H1 (cell line): ENCODE measurements around the gene PTCH1. TPM values are rescaled to one million over a fixed set of nuclear protein-coding genes. Genes with fewer than 3 reads are reported as not detected.

ENCODE experiments used
- CTCF ChIA-PET: fragments of 300-600 bp; sonication (Branson Sonifier 250); formaldehyde crosslinking; loops from one replicate; lab custom pipeline; 2021; ENCODE audit not compliant: partially characterized antibody; lab: Charles Lee
- POLR2A ChIA-PET: fragments of 300-600 bp; sonication (Branson Sonifier 250); formaldehyde crosslinking; loops from one replicate; lab custom pipeline; 2021; ENCODE audit warnings: inconsistent platforms; ENCODE audit not compliant: partially characterized antibody; lab: Charles Lee
- DNase-seq, 2 experiments: peaks; one replicate each; pipeline versions ENCODE4 v3.0.0 to v3.0.0-alpha.2; 2010 to 2022; ENCODE audit warnings: low spot score in 2 of 2, low read depth in 1 of 2, mixed read lengths in 1 of 2
- FAIRE-seq: peaks from 2 replicates; lab custom pipeline; 2011; peaks lifted over from hg19 to GRCh38; lab: Jason Lieb, UNC
- H2AFZ ChIP-seq: 2 replicates; pipeline ENCODE4 v1.8.1; 2012; ENCODE audit warnings: low read length, inconsistent platforms
- H2AK5ac ChIP-seq: 2 replicates; pipeline ENCODE4 v1.6.1; 2013; ENCODE audit warnings: low read depth, low read length
- H2BK120ac ChIP-seq: replicated peaks from 2 replicates; pipeline ENCODE3; 2013; ENCODE audit warnings: low read depth, low read length, inconsistent platforms
- H2BK12ac ChIP-seq: 2 replicates; pipeline ENCODE4 v1.6.1; 2013; ENCODE audit warnings: low read depth, low read length
- H2BK15ac ChIP-seq: 2 replicates; pipeline ENCODE4 v1.6.1; 2013; ENCODE audit warnings: low read length
- H2BK20ac ChIP-seq: 2 replicates; pipeline ENCODE4 v1.6.1; 2013; ENCODE audit warnings: low read length
- H2BK5ac ChIP-seq: 2 replicates; pipeline ENCODE4 v1.6.1; 2013; ENCODE audit warnings: low read depth, low read length
- H3K14ac ChIP-seq: 2 replicates; pipeline ENCODE4 v1.6.1; 2013; ENCODE audit warnings: inconsistent platforms; ENCODE audit not compliant: insufficient read length
- H3K18ac ChIP-seq: 2 replicates; pipeline ENCODE4 v1.6.1; 2013; ENCODE audit warnings: low read length; ENCODE audit errors: extremely low read depth
- H3K23ac ChIP-seq: 2 replicates; pipeline ENCODE4 v1.6.1; 2013; ENCODE audit warnings: inconsistent platforms; ENCODE audit not compliant: insufficient read length
- H3K23me2 ChIP-seq: 2 replicates; pipeline ENCODE4 v1.6.1; 2013; ENCODE audit warnings: low read depth, low read length
- H3K27ac ChIP-seq: 2 replicates; pipeline ENCODE4 v1.6.1; 2011; ENCODE audit warnings: low read depth, low read length, inconsistent platforms
- H3K27me3 ChIP-seq, 4 experiments: replicated peaks in 1 of 4; 1 replicate in 1 of 4; 2 replicates in 3 of 4; pipeline versions ENCODE4 v1.6.1 to v1.8.1; 2011 to 2013; ENCODE audit warnings: low read length in 3 of 4, mild to moderate bottlenecking in 3 of 4, inconsistent platforms in 2 of 4, mixed read lengths in 2 of 4, moderate library complexity in 1 of 4; ENCODE audit not compliant: control insufficient read depth in 3 of 4, insufficient read depth in 3 of 4; ENCODE audit errors: extremely low read depth in 1 of 4
- H3K36me3 ChIP-seq, 4 experiments: 2 replicates each; pipeline versions ENCODE4 v1.6.1 to v1.8.1; 2011 to 2013; ENCODE audit warnings: mild to moderate bottlenecking in 4 of 4, low read length in 3 of 4, moderate library complexity in 2 of 4, control low read depth in 1 of 4, inconsistent platforms in 1 of 4; ENCODE audit not compliant: insufficient read depth in 4 of 4, control insufficient read depth in 2 of 4
- H3K4ac ChIP-seq: replicated peaks from 2 replicates; pipeline ENCODE3; 2013; ENCODE audit warnings: low read length, low read depth, mixed read lengths, inconsistent platforms; ENCODE audit not compliant: insufficient read length
- H3K4me1 ChIP-seq, 4 experiments: replicated peaks in 1 of 4; 1 replicate in 1 of 4; 2 replicates in 3 of 4; pipeline versions ENCODE4 v1.6.1 to v1.8.1; 2011 to 2013; ENCODE audit warnings: low read length in 3 of 4, inconsistent platforms in 2 of 4, mixed read lengths in 1 of 4; ENCODE audit not compliant: insufficient read depth in 4 of 4, control insufficient read depth in 3 of 4
- H3K4me2 ChIP-seq, 2 experiments: 2 replicates each; pipeline versions ENCODE4 v1.6.1 to v1.8.1; 2011 to 2013; ENCODE audit warnings: low read depth in 2 of 2, low read length in 2 of 2, control low read depth in 1 of 2, inconsistent platforms in 1 of 2, mild to moderate bottlenecking in 1 of 2; ENCODE audit not compliant: insufficient read depth in 1 of 2
- H3K4me3 ChIP-seq, 4 experiments: fragments of 200-600, 300-600 bp in 1 of 4; sonication (generic), shearing (Covaris generic), sonication (Bioruptor Twin) in 1 of 4; 2 replicates each; pipeline versions ENCODE4 v1.5.1 to v1.8.1; 2011 to 2016; ENCODE audit warnings: low read length in 4 of 4, low read depth in 3 of 4, control low read depth in 2 of 4, inconsistent platforms in 2 of 4, mild to moderate bottlenecking in 2 of 4, mixed read lengths in 1 of 4, moderate library complexity in 1 of 4; ENCODE audit not compliant: insufficient read depth in 2 of 4; ENCODE audit errors: extremely low read depth in 1 of 4
- H3K56ac ChIP-seq: replicated peaks from 2 replicates; pipeline ENCODE3; 2013; ENCODE audit warnings: low read depth, mild to moderate bottlenecking, mixed read lengths, low read length, inconsistent platforms; ENCODE audit not compliant: insufficient read length
- H3K79me1 ChIP-seq: 2 replicates; pipeline ENCODE4 v1.6.1; 2013; ENCODE audit warnings: low read depth, low read length, control low read depth
- H3K79me2 ChIP-seq, 2 experiments: 2 replicates each; pipeline versions ENCODE4 v1.6.1 to v1.8.1; 2012 to 2013; ENCODE audit warnings: low read length in 2 of 2, mild to moderate bottlenecking in 2 of 2, inconsistent platforms in 1 of 2; ENCODE audit not compliant: insufficient read depth in 2 of 2, control insufficient read depth in 1 of 2
- H3K9ac ChIP-seq, 4 experiments: replicated peaks in 1 of 4; 1 replicate in 1 of 4; 2 replicates in 3 of 4; pipeline versions ENCODE4 v1.6.1 to v1.8.1; 2011 to 2013; ENCODE audit warnings: low read depth in 3 of 4, low read length in 3 of 4, control low read depth in 2 of 4, mild to moderate bottlenecking in 2 of 4, moderate library complexity in 2 of 4, inconsistent platforms in 1 of 4; ENCODE audit errors: extremely low read depth in 1 of 4
- H3K9me3 ChIP-seq, 2 experiments: 2 replicates each; pipeline versions ENCODE4 v1.6.1 to v1.8.1; 2012 to 2013; ENCODE audit warnings: mild to moderate bottlenecking in 2 of 2, moderate library complexity in 2 of 2, control low read depth in 1 of 2, inconsistent platforms in 1 of 2, low read depth in 1 of 2, low read length in 1 of 2, mixed read lengths in 1 of 2; ENCODE audit not compliant: insufficient read depth in 2 of 2
- H4K20me1 ChIP-seq, 2 experiments: replicated peaks in 1 of 2; 2 replicates each; pipeline versions ENCODE3 to v1.8.1; 2011 to 2013; ENCODE audit warnings: inconsistent platforms in 2 of 2, low read length in 2 of 2, mild to moderate bottlenecking in 1 of 2; ENCODE audit not compliant: insufficient read depth in 2 of 2, control insufficient read depth in 1 of 2
- H4K5ac ChIP-seq: 2 replicates; pipeline ENCODE4 v1.6.1; 2013; ENCODE audit warnings: low read length, low read depth, mixed read lengths, inconsistent platforms; ENCODE audit not compliant: insufficient read length
- H4K8ac ChIP-seq: 2 replicates; pipeline ENCODE4 v1.8.0; 2013; ENCODE audit warnings: mild to moderate bottlenecking, moderate library complexity, low read length, inconsistent platforms; ENCODE audit not compliant: insufficient read depth; ENCODE audit errors: extremely low read depth
- H4K91ac ChIP-seq: replicated peaks from 2 replicates; pipeline ENCODE3; 2013; ENCODE audit warnings: low read length, mixed read lengths, inconsistent platforms; ENCODE audit not compliant: insufficient read length
- CBX8 ChIP-seq: fragments of 300-800, 300-1000 bp; sonication (generic); IDR thresholded peaks from 2 replicates; pipeline ENCODE4 v1.7.1; 2016; ENCODE audit warnings: low read depth, low read length, borderline replicate concordance
- EGR1 ChIP-seq: IDR thresholded peaks from 2 replicates; pipeline ENCODE4 v1.6.1; 2011; ENCODE audit warnings: low read depth, low read length, borderline replicate concordance
- FOSL1 ChIP-seq: IDR thresholded peaks from 2 replicates; pipeline ENCODE4 v1.6.1; 2011; ENCODE audit warnings: mild to moderate bottlenecking, low read depth, low read length, moderate library complexity; ENCODE audit not compliant: insufficient read depth
- GABPA ChIP-seq: IDR thresholded peaks from 2 replicates; pipeline ENCODE4 v1.6.1; 2011; ENCODE audit warnings: mild to moderate bottlenecking, low read length, moderate library complexity, borderline replicate concordance; ENCODE audit not compliant: insufficient read depth
- HDAC2 ChIP-seq, 2 experiments: fragments of 300-600 bp in 1 of 2; sonication (generic) in 1 of 2; IDR thresholded peaks; 2 replicates each; pipeline ENCODE4 v1.6.1; 2011 to 2012; ENCODE audit warnings: low read depth in 2 of 2, low read length in 2 of 2, mild to moderate bottlenecking in 2 of 2, moderate library complexity in 2 of 2, borderline replicate concordance in 1 of 2, inconsistent platforms in 1 of 2
- JUN ChIP-seq: IDR thresholded peaks from 2 replicates; pipeline ENCODE4 v1.6.1; 2011; ENCODE audit warnings: low read depth, mild to moderate bottlenecking, improper control_type of control experiment, low read length
- POLR2AphosphoS5 ChIP-seq: IDR thresholded peaks from 2 replicates; pipeline ENCODE4 v1.6.1; 2011; ENCODE audit warnings: low read depth, low read length
- USF2 ChIP-seq: IDR thresholded peaks from 2 replicates; pipeline ENCODE4 v1.6.1; 2011; ENCODE audit warnings: low read length, improper control_type of control experiment
- ZNF274 ChIP-seq: IDR thresholded peaks from 2 replicates; pipeline ENCODE4 v1.7.0; 2012; ENCODE audit warnings: low read length, borderline replicate concordance; ENCODE audit errors: extremely low read depth
- WGBS, 2 experiments: shearing (Covaris generic) in 1 of 2; methylation state at CpG; one replicate each; pipeline versions ENCODE4 v1.1.6 to v1.1.7; 2013 to 2015; ENCODE audit warnings: low lambda C conversion rate in 2 of 2, mixed read lengths in 2 of 2, inconsistent platforms in 1 of 2, low coverage in 1 of 2, missing lambda C conversion rate in 1 of 2; ENCODE audit not compliant: insufficient replicate concordance in 2 of 2, insufficient coverage in 1 of 2, insufficient read length in 1 of 2; ENCODE audit errors: extremely low coverage in 1 of 2, missing lambda C conversion rate in 1 of 2; 5-methylcytosine and 5-hydroxymethylcytosine counted together
- polyA plus RNA-seq, 7 experiments: library from polyadenylated mRNA; depleted of rRNA in 3 of 7; stranded (reverse) in 5 of 7; unstranded in 2 of 7; fragments of >200 nt in 5 of 7; fragments of 200-250 nt in 2 of 7; gene quantifications; 1 replicate in 5 of 7; 2 replicates in 1 of 7; 4 replicates in 1 of 7; pipeline versions ENCODE4 v1.2.1 to v1.2.3, GENCODE V29; 2011 to 2013; ENCODE audit warnings: missing spikeins in 2 of 7, mixed read lengths in 2 of 7
- total RNA-seq: library from RNA; stranded (reverse); fragmentation: NEBNext Ultra II Directional; extraction: Animal tissue kit (Norgen Biotek cat#: 25700); gene quantifications from 2 replicates; pipeline ENCODE4 v1.2.1, GENCODE V29; 2021
- TF ChIP-seq, protein P1 (sequence below), 3 experiments: IDR thresholded peaks; 1 replicate in 2 of 3; 2 replicates in 1 of 3; pipeline versions ENCODE4 v1.5.1 to v1.6.1; 2011; ENCODE audit warnings: low read length in 3 of 3, mild to moderate bottlenecking in 3 of 3, inconsistent platforms in 2 of 3, low read depth in 1 of 3, moderate library complexity in 1 of 3; ENCODE audit not compliant: insufficient read depth in 1 of 3; ENCODE audit errors: control extremely low read depth in 1 of 3

Gene PTCH1
- total and polyA plus RNA-seq, 2 of the 8 experiments (the other 6 are each of a cell fraction or from before 2014, with no cell fraction given): 6.4 to 34.1 TPM

DNA sequence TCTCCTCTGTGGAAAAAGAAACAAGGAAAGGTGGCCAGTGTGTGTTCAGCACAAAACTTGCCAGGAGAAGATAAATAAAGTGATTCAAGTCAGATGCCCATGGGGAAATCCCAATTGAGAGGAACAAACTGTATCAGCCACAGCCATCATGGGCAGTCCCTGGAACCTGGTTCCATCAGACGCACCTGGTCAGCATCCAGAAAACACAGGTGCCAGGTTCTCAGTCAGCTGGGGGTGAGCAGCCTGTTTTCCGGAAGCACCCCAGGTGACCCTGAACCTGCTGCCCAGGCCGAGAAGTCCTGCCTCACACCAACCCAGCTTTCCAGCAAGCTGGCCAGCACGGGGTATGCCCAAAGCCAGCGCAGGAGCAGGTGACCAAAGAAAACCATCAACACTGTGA, 30.5 kb downstream of the PTCH1 start:
- no peak overlapping the region for H4K8ac ChIP-seq
- 78% methylated on average over 5 of the region's 5 CpGs; no CpG with 5 or more reads in 1 of the 2 experiments for WGBS, 2 experiments
- ChIA-PET CTCF (no interaction called here), POLR2A (no interaction called here)
- no peak overlapping the region for H2AFZ ChIP-seq
- no peak overlapping the region for H2BK5ac ChIP-seq
- no peak overlapping the region for H3K23ac ChIP-seq
- no peak overlapping the region for H2BK20ac ChIP-seq
- no peaks in the 10 kb centered on the region for H3K27me3 ChIP-seq
- H3K4me1 ChIP-seq: peaks cover 0 to 10% (median 6%) of the 10 kb centered on the region in 4 experiments; a peak in 5 of 7 replicates
- H3K14ac ChIP-seq: no peak overlapping the region
- H4K20me1 ChIP-seq: peaks cover 0 to 3% of the 10 kb centered on the region in 2 experiments
- peaks cover 8 to 50% of the 10 kb centered on the region in 2 experiments for H3K79me2 ChIP-seq
- no peak overlapping the region for H3K56ac ChIP-seq
- no peak overlapping the region for H2BK15ac ChIP-seq
- no peak overlapping the region for H3K4me3 ChIP-seq
- no peak overlapping the region for H3K18ac ChIP-seq
- H3K79me1 ChIP-seq: peaks cover 16% of the 10 kb centered on the region
- H2BK12ac ChIP-seq: no peak overlapping the region
- DNase-seq (no peak), FAIRE-seq (no peak)
- H2BK120ac ChIP-seq: no peak overlapping the region
- H3K9me3 ChIP-seq: no peaks in the 10 kb centered on the region
- no peak overlapping the region for H2AK5ac ChIP-seq
- H3K36me3 ChIP-seq: peaks cover 0 to 11% (median under 1%) of the 10 kb centered on the region in 4 experiments; a peak in 4 of 8 replicates
- H3K27ac ChIP-seq: no peak overlapping the region
- no peak overlapping the region for H4K91ac ChIP-seq
- no peak overlapping the region for H4K5ac ChIP-seq
- no peak overlapping the region for H3K9ac ChIP-seq
- H3K4ac ChIP-seq: no peak overlapping the region
- H3K23me2 ChIP-seq: no peaks in the 10 kb centered on the region
- no peak overlapping the region for H3K4me2 ChIP-seq
- TF ChIP-seq USF2: no peak
- TF ChIP-seq HDAC2 (IDR thresholded peaks at IDR 0.05; ENCODE audit: borderline replicate concordance in 1 of 2, low read depth in 2 of 2, low read length in 2 of 2): no peak
- TF ChIP-seq, protein P1, sequence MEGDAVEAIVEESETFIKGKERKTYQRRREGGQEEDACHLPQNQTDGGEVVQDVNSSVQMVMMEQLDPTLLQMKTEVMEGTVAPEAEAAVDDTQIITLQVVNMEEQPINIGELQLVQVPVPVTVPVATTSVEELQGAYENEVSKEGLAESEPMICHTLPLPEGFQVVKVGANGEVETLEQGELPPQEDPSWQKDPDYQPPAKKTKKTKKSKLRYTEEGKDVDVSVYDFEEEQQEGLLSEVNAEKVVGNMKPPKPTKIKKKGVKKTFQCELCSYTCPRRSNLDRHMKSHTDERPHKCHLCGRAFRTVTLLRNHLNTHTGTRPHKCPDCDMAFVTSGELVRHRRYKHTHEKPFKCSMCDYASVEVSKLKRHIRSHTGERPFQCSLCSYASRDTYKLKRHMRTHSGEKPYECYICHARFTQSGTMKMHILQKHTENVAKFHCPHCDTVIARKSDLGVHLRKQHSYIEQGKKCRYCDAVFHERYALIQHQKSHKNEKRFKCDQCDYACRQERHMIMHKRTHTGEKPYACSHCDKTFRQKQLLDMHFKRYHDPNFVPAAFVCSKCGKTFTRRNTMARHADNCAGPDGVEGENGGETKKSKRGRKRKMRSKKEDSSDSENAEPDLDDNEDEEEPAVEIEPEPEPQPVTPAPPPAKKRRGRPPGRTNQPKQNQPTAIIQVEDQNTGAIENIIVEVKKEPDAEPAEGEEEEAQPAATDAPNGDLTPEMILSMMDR (IDR thresholded peaks at IDR 0.05; ENCODE audit: control extremely low read depth in 1 of 3, insufficient read depth in 1 of 3, low read depth in 1 of 3, low read length in 3 of 3): no peak
- no peak for TF ChIP-seq EGR1
- no peak for TF ChIP-seq POLR2AphosphoS5
- TF ChIP-seq JUN: no peak
- TF ChIP-seq GABPA: no peak
- TF ChIP-seq CBX8: no peak
- no peak for TF ChIP-seq FOSL1
- TF ChIP-seq ZNF274: no peak
